Mammary epithelial cell (primary cell): Measurements from ENCODE around the gene CENPT.

Source experiments
- EZH2 ChIP-seq: IDR thresholded peaks from 2 replicates; pipeline ENCODE4 v1.6.1; 2012; ENCODE audit warnings: low read length, inconsistent platforms, borderline replicate concordance
- TF ChIP-seq, protein P1 (sequence below), 2 donors: IDR thresholded peaks in 1 of 2; conservative IDR thresholded peaks in 1 of 2; 2 replicates each; pipeline ENCODE4 v1.5.1; 2011 to 2012; ENCODE audit warnings: inconsistent platforms in 2 of 2, low read length in 2 of 2, mild to moderate bottlenecking in 2 of 2, control low read depth in 1 of 2, low read depth in 1 of 2; ENCODE audit not compliant: insufficient read depth in 1 of 2; ENCODE audit errors: extremely low read depth in 1 of 2

- TF ChIP-seq, protein P1, sequence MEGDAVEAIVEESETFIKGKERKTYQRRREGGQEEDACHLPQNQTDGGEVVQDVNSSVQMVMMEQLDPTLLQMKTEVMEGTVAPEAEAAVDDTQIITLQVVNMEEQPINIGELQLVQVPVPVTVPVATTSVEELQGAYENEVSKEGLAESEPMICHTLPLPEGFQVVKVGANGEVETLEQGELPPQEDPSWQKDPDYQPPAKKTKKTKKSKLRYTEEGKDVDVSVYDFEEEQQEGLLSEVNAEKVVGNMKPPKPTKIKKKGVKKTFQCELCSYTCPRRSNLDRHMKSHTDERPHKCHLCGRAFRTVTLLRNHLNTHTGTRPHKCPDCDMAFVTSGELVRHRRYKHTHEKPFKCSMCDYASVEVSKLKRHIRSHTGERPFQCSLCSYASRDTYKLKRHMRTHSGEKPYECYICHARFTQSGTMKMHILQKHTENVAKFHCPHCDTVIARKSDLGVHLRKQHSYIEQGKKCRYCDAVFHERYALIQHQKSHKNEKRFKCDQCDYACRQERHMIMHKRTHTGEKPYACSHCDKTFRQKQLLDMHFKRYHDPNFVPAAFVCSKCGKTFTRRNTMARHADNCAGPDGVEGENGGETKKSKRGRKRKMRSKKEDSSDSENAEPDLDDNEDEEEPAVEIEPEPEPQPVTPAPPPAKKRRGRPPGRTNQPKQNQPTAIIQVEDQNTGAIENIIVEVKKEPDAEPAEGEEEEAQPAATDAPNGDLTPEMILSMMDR (conservative IDR thresholded peaks at IDR 0.05 in 1 of 2, IDR thresholded peaks at IDR 0.05 in 1 of 2; ENCODE audit: extremely low read depth in 1 of 2, insufficient read depth in 1 of 2, low read depth in 1 of 2, low read length in 2 of 2) = no peak
- TF ChIP-seq EZH2 = no peak
Observed at GRCh38 chr16:67885545-67885944, 38.1 kb upstream of the CENPT start.
